Prostate gland (tissue), 2 donors: ENCODE data around the gene ERCC6L2. TPM values are rescaled to one million over a fixed set of nuclear protein-coding genes. Genes with fewer than 3 reads are reported as not detected.

Experiments used
- DNase-seq: peaks from one replicate; pipeline ENCODE4 v3.0.0-alpha.2; 2019; ENCODE audit warnings: low spot score
- H3K27ac ChIP-seq, 2 donors: fragments of 200-600 bp; sonication (generic); 2 replicates each; pipeline ENCODE4 v1.5.1; 2017 to 2019
- H3K27me3 ChIP-seq: fragments of 200-600 bp; sonication (generic); replicated peaks from 2 replicates; pipeline ENCODE4 v1.5.1; 2019; ENCODE audit not compliant: insufficient read depth
- H3K36me3 ChIP-seq, 2 donors: fragments of 200-600 bp; sonication (generic); 1 replicate in 1 of 2; 2 replicates in 1 of 2; pipeline versions ENCODE4 v1.5.1 to v1.8.1; 2017 to 2019
- H3K4me1 ChIP-seq: fragments of 200-600 bp; sonication (generic); replicated peaks from 2 replicates; pipeline ENCODE4 v1.5.1; 2019
- H3K4me3 ChIP-seq, 2 donors: fragments of 200-600 bp; sonication (generic); 2 replicates each; pipeline ENCODE4 v1.5.1; 2017 to 2019
- H3K9me3 ChIP-seq: fragments of 200-600 bp; sonication (generic); 2 replicates; pipeline ENCODE4 v1.5.1; 2017
- POLR2A ChIP-seq: fragments of 450-650 bp; IDR thresholded peaks from one replicate; pipeline ENCODE4 v1.6.1; 2016; ENCODE audit warnings: antibody characterized with exemption, mild to moderate bottlenecking
- POLR2AphosphoS5 ChIP-seq: sonication (generic); formaldehyde crosslinking; IDR thresholded peaks from one replicate; pipeline ENCODE4 v1.6.1; 2017; ENCODE audit warnings: antibody characterized with exemption
- WGBS: methylation state at CpG from one replicate; pipeline ENCODE4 v1.1.5; 2018; 5-methylcytosine and 5-hydroxymethylcytosine counted together
- intact Hi-C: fragments of 100-400 bp; cut with DNase I; formaldehyde crosslinking; loops from one replicate; pipeline ENCODE4 v1.14.2; 2022
- total RNA-seq, 2 donors: library from RNA; depleted of rRNA; stranded (reverse); fragments of >200 nt; gene quantifications; one replicate each; pipeline ENCODE4 v1.1.0, GENCODE V29; 2016
- TF ChIP-seq, protein P1 (sequence below), 4 experiments: fragments of 200-600 bp in 2 of 4; fragments of 450-650 bp in 2 of 4; sonication (generic) in 2 of 4; IDR thresholded peaks; 1 replicate in 3 of 4; 2 replicates in 1 of 4; pipeline ENCODE4 v1.5.1; 2016 to 2019; ENCODE audit warnings: antibody characterized with exemption in 4 of 4, mild to moderate bottlenecking in 2 of 4, moderate library complexity in 2 of 4

Gene ERCC6L2
- total RNA-seq, 2 donors from 2014 or later = 57.7 to 73.4 TPM

DNA sequence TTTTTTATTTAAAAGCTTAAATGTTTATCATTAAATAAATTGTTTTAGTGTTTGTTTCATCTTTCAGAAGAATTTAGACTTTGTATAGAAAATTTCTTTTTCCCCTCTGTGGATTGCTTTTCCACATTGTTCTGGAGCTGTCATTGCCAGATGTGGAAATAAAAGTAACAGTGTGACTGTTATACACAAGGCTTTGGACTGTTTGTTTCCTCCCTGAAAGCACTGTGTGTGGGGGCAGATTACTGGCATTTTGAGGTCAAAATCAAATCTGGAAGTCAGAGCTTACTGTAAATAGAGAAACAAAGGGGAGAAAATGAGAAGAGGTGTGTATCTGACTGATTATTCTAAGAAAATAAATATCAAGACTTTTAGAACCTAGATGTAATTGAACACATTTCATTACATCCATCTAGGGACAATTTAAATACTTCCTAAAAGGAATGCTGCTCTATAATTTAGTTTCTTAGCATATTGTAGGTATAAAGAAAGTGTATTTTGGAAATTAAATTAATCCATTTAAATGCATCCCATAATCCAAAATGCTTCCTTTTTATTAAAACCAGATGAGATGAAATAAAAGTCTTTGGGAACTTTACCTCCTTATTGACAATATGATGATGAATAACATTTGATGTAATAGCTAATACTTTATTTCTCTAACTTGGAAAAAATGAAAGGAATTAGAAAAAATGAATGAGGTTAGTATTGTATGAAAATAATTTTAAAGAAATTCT is 51.9 kb downstream of the ERCC6L2 start:
- intact Hi-C loops = no loop called here
- H3K27ac ChIP-seq = no peak overlapping the region
- no peak overlapping the region for H3K4me3 ChIP-seq
- no peak for DNase-seq
- no peaks in the 10 kb centered on the region for H3K9me3 ChIP-seq
- H3K4me1 ChIP-seq = no peaks in the 10 kb centered on the region
- no peaks in the 10 kb centered on the region for H3K36me3 ChIP-seq
- no peaks in the 10 kb centered on the region for H3K27me3 ChIP-seq
- TF ChIP-seq, protein P1, sequence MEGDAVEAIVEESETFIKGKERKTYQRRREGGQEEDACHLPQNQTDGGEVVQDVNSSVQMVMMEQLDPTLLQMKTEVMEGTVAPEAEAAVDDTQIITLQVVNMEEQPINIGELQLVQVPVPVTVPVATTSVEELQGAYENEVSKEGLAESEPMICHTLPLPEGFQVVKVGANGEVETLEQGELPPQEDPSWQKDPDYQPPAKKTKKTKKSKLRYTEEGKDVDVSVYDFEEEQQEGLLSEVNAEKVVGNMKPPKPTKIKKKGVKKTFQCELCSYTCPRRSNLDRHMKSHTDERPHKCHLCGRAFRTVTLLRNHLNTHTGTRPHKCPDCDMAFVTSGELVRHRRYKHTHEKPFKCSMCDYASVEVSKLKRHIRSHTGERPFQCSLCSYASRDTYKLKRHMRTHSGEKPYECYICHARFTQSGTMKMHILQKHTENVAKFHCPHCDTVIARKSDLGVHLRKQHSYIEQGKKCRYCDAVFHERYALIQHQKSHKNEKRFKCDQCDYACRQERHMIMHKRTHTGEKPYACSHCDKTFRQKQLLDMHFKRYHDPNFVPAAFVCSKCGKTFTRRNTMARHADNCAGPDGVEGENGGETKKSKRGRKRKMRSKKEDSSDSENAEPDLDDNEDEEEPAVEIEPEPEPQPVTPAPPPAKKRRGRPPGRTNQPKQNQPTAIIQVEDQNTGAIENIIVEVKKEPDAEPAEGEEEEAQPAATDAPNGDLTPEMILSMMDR (IDR thresholded peaks at IDR 0.05) = no peak
- no peak for TF ChIP-seq POLR2AphosphoS5
- no peak for TF ChIP-seq POLR2A

DNA sequence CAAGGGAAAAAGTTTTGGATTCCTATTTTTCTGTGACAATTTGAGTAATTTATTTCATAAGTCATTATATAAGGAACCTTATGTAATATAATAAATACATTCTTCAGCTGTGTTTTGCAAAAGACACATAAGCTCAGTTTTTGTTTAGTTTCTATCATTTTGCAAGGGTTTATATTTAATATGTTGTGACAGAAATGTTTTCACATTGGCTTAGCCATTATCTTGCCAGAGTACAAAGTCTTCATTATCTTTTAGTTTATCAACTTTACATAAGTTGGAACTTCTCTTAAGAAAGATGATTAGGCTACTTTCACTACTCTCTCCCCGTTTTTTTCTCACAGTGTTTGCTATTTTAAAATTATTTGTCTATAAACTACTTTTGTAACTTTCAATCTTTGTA is 54.8 kb downstream of the ERCC6L2 start:
- Histone ChIP-seq H3K36me3 (peaks cover 0 to 4% of the 10 kb centered on the region in 2 donors), H3K9me3 (no peaks in the 10 kb centered on the region), H3K4me1 (no peaks in the 10 kb centered on the region), H3K27me3 (no peaks in the 10 kb centered on the region), H3K4me3 (no peak overlapping the region), H3K27ac (no peak overlapping the region)
- TF ChIP-seq POLR2AphosphoS5 (no peak), POLR2A (no peak)
- TF ChIP-seq, protein P1 (IDR thresholded peaks at IDR 0.05) = no peak
- whole genome bisulfite sequencing = 83% methylated on average over 1 of the region's 1 CpG
- no peak for DNase-seq
- intact Hi-C loops = no loop called here

DNA sequence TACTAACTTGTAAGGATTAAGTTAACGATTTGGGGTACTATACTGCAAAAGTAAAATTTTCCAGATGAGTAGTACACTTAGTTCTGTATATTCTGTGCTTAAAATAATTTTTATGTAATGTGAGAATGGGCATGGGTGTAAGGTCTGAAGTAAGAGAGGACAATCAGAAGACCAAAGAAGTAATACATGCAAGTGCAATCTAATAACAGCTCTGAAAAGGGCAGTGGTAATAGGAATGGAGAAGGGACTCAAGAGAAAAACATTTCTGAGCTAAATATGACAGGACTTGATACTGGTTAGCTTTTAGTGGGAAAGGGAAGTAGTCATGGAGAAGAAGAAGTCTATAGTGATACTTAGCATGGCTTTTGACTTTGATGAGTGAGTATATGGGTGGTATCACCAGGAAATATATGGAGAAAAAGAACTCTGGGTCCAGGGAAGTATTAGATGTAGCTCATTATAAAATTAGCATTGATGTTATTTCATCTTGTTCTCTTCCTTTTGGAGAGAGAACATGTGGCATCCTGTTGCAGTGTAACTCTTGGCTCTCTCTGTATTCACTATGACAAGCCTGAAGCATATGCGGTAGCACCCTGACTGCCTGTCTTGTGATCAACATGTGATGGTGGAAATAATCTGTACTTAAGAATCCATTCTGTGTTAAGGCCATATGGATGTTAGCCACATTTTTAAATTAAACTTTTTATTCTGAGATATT is 60.5 kb downstream of the ERCC6L2 start:
- Histone ChIP-seq H3K27ac (no peak overlapping the region), H3K27me3 (no peaks in the 10 kb centered on the region), H3K4me1 (no peaks in the 10 kb centered on the region), H3K36me3 (peaks cover 0 to 4% of the 10 kb centered on the region in 2 donors), H3K4me3 (no peak overlapping the region), H3K9me3 (no peaks in the 10 kb centered on the region)
- DNase-seq = no peak
- no peak for TF ChIP-seq POLR2A
- no peak for TF ChIP-seq POLR2AphosphoS5
- TF ChIP-seq, protein P1 (IDR thresholded peaks at IDR 0.05) = no peak
- intact Hi-C loops = no loop called here
- 97% methylated on average over 2 of the region's 2 CpGs for WGBS

DNA sequence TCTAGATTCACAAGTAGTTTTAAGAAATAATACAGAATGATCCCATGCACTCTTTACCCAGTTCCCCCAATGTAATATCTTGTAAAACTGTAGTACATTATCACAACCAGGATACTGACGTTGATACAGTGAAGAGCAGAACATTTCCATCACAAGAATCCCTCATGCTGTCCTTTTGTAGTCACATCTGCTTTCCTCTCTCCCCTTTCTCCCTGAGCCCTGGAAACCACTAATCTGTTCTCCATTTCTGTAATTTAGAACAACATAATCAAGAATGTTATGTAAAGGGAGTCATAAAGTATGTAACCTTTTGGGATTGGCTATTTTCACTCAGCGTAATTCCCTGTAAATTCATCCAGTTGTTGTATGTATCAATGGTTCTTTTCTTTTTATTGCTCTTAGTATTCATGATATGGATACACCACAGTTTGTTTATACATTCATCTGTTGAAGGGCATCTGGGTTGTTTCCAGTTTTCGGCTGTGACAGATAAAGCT is 61.1 kb downstream of the ERCC6L2 start:
- Histone ChIP-seq H3K36me3 (peaks cover 0 to 4% of the 10 kb centered on the region in 2 donors), H3K4me3 (no peak overlapping the region), H3K9me3 (no peaks in the 10 kb centered on the region), H3K4me1 (no peaks in the 10 kb centered on the region), H3K27me3 (no peaks in the 10 kb centered on the region), H3K27ac (no peak overlapping the region)
- intact Hi-C loops = no loop called here
- 88% methylated on average over 3 of the region's 3 CpGs for WGBS
- no peak for DNase-seq
- TF ChIP-seq POLR2AphosphoS5 (no peak), POLR2A (no peak)
- TF ChIP-seq, protein P1 (IDR thresholded peaks at IDR 0.05) = no peak

DNA sequence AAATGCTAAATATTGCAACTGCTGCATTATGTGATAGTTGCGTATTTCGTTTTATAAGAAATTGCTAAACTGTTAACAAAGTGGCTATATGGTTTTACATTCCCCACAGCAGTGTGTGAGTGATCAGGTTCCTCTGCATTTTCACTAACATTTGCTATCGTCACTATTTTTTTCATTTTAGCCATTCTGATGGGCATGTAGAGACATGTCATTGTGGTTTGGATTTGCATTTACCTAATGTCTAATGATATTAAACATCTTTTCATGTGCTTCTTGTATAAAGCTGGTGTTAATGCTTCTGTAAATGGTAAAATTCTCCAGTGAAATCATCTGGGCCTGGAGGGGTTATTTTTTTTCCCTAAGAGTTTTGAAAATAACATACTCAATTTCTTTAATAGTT is 61.6 kb downstream of the ERCC6L2 start:
- 83% methylated on average over 3 of the region's 3 CpGs for WGBS
- no peak for DNase-seq
- TF ChIP-seq POLR2A = no peak
- no peak for TF ChIP-seq POLR2AphosphoS5
- TF ChIP-seq, protein P1 (IDR thresholded peaks at IDR 0.05) = no peak
- Histone ChIP-seq H3K36me3 (peaks cover 0 to 4% of the 10 kb centered on the region in 2 donors), H3K27me3 (no peaks in the 10 kb centered on the region), H3K4me1 (no peaks in the 10 kb centered on the region), H3K9me3 (no peaks in the 10 kb centered on the region), H3K27ac (no peak overlapping the region), H3K4me3 (no peak overlapping the region)
- intact Hi-C loops = no loop called here
